ENCODE data around the gene RBP2. TPM values are rescaled to one million over a fixed set of nuclear protein-coding genes. Genes with fewer than 3 reads are reported as not detected.

The RBP2 gene
- total and polyA plus RNA-seq, 4 donors: 0.33 to 1.3 (median 1.1) TPM; not detected in 1

- 88 to 90% methylated on average over 1 of the region's 1 CpG for WGBS, 2 donors
- no peak for ATAC-seq (ENCODE audit: insufficient read depth, low FRiP score)
Measured at GRCh38 chr3:139421460-139421859, 54.9 kb downstream of the RBP2 start.

GRCh38 chr3:139421040-139421439 lies 55.3 kb downstream of the RBP2 start:
- no peaks in the 10 kb centered on the region for H3K27me3 ChIP-seq (ENCODE audit: control insufficient read depth in 3 of 3, insufficient read depth in 3 of 3, low read length in 2 of 3)

More at GRCh38 chr3:139421460-139421859, 54.9 kb downstream of the RBP2 start:
- no peak overlapping the region for H3K4me3 ChIP-seq
- DNase-seq: no peak
- H3K36me3 ChIP-seq (ENCODE audit: control insufficient read depth in 4 of 4, insufficient read depth in 4 of 4, low read length in 4 of 4): peaks cover 0 to 3% (median under 1%) of the 10 kb centered on the region in 4 donors
- peak overlapping the region in 1 of 2 donors; percentile 2 for H3K27ac ChIP-seq (ENCODE audit: low read depth in 1 of 2, low read length in 1 of 2)
- H3K9me3 ChIP-seq (ENCODE audit: control insufficient read depth in 4 of 4, insufficient read depth in 3 of 4, low read length in 3 of 4): peaks cover 0 to 2% (median 0%) of the 10 kb centered on the region in 4 donors
- H3K9ac ChIP-seq (ENCODE audit: insufficient read depth in 1 of 2, low read length in 2 of 2): no peak overlapping the region
- peaks cover 0 to 6% (median 0%) of the 10 kb centered on the region in 5 donors for H3K4me1 ChIP-seq (ENCODE audit: control insufficient read depth in 5 of 5, insufficient read depth in 5 of 5, low read length in 5 of 5)
- no peak for TF ChIP-seq CTCF (IDR thresholded peaks at IDR 0.05; ENCODE audit: control extremely low read depth, extremely low read depth)
- no peaks in the 10 kb centered on the region for H3K27me3 ChIP-seq (ENCODE audit: control insufficient read depth in 3 of 3, insufficient read depth in 3 of 3, low read length in 2 of 3)

GRCh38 chr3:139418144-139418543 lies 58.2 kb downstream of the RBP2 start:
- no peak for TF ChIP-seq CTCF (IDR thresholded peaks at IDR 0.05; ENCODE audit: control extremely low read depth, extremely low read depth)
- H3K36me3 ChIP-seq (ENCODE audit: control insufficient read depth in 4 of 4, insufficient read depth in 4 of 4, low read length in 4 of 4): peaks cover 0 to under 1% (median 0%) of the 10 kb centered on the region in 4 donors
- DNase-seq (no peak), ATAC-seq (ENCODE audit: insufficient read depth, low FRiP score) (no peak)
- H3K27ac ChIP-seq (ENCODE audit: low read depth in 1 of 2, low read length in 1 of 2): no peak overlapping the region
- H3K9ac ChIP-seq (ENCODE audit: insufficient read depth in 1 of 2, low read length in 2 of 2): no peak overlapping the region
- 86 to 93% methylated on average over 2 of the region's 2 CpGs for WGBS, 2 donors
- peaks cover 0 to 6% (median 2%) of the 10 kb centered on the region in 4 donors for H3K9me3 ChIP-seq (ENCODE audit: control insufficient read depth in 4 of 4, insufficient read depth in 3 of 4, low read length in 3 of 4)
- H3K4me1 ChIP-seq (ENCODE audit: control insufficient read depth in 5 of 5, insufficient read depth in 5 of 5, low read length in 5 of 5): peaks cover 0 to 12% (median 0%) of the 10 kb centered on the region in 5 donors
- no peaks in the 10 kb centered on the region for H3K27me3 ChIP-seq (ENCODE audit: control insufficient read depth in 3 of 3, insufficient read depth in 3 of 3, low read length in 2 of 3)
- no peak overlapping the region for H3K4me3 ChIP-seq

More at GRCh38 chr3:139421040-139421439, 55.3 kb downstream of the RBP2 start:
- no peak for DNase-seq
- peaks cover 0 to 6% (median 0%) of the 10 kb centered on the region in 5 donors for H3K4me1 ChIP-seq (ENCODE audit: control insufficient read depth in 5 of 5, insufficient read depth in 5 of 5, low read length in 5 of 5)
- ATAC-seq (ENCODE audit: insufficient read depth, low FRiP score): no peak
- no peak overlapping the region for H3K4me3 ChIP-seq
- TF ChIP-seq CTCF (IDR thresholded peaks at IDR 0.05; ENCODE audit: control extremely low read depth, extremely low read depth): no peak
- H3K9ac ChIP-seq (ENCODE audit: insufficient read depth in 1 of 2, low read length in 2 of 2): no peak overlapping the region
- 53 to 85% methylated on average over 1 of the region's 1 CpG for WGBS, 2 donors
- H3K27ac ChIP-seq (ENCODE audit: low read depth in 1 of 2, low read length in 1 of 2): peak overlapping the region in 1 of 2 donors; percentile 2
- peaks cover 0 to 2% (median 0%) of the 10 kb centered on the region in 4 donors for H3K9me3 ChIP-seq (ENCODE audit: control insufficient read depth in 4 of 4, insufficient read depth in 3 of 4, low read length in 3 of 4)
- peaks cover 0 to 3% (median under 1%) of the 10 kb centered on the region in 4 donors for H3K36me3 ChIP-seq (ENCODE audit: control insufficient read depth in 4 of 4, insufficient read depth in 4 of 4, low read length in 4 of 4)

GRCh38 chr3:139416275-139416674 lies 60.0 kb downstream of the RBP2 start:
- no peak overlapping the region for H3K9ac ChIP-seq (ENCODE audit: insufficient read depth in 1 of 2, low read length in 2 of 2)
- peaks cover 0 to 6% (median 2%) of the 10 kb centered on the region in 4 donors for H3K9me3 ChIP-seq (ENCODE audit: control insufficient read depth in 4 of 4, insufficient read depth in 3 of 4, low read length in 3 of 4)
- ATAC-seq (ENCODE audit: insufficient read depth, low FRiP score) (no peak), DNase-seq (no peak)
- peaks cover 0 to 10% (median 0%) of the 10 kb centered on the region in 5 donors for H3K4me1 ChIP-seq (ENCODE audit: control insufficient read depth in 5 of 5, insufficient read depth in 5 of 5, low read length in 5 of 5)
- no peak overlapping the region for H3K4me3 ChIP-seq
- no peak for TF ChIP-seq CTCF (IDR thresholded peaks at IDR 0.05; ENCODE audit: control extremely low read depth, extremely low read depth)
- no peak overlapping the region for H3K27ac ChIP-seq (ENCODE audit: low read depth in 1 of 2, low read length in 1 of 2)
- no peaks in the 10 kb centered on the region for H3K36me3 ChIP-seq (ENCODE audit: control insufficient read depth in 4 of 4, insufficient read depth in 4 of 4, low read length in 4 of 4)
- 91 to 93% methylated on average over 1 of the region's 1 CpG for WGBS, 2 donors
- no peaks in the 10 kb centered on the region for H3K27me3 ChIP-seq (ENCODE audit: control insufficient read depth in 3 of 3, insufficient read depth in 3 of 3, low read length in 2 of 3)
